ENCODE measurements around the gene BRSK2.

BRSK2 gene

GRCh38 chr11:1418192-1418795 is 28.6 kb downstream of the BRSK2 start (continued):
- TF ChIP-seq ZNF280D (tag by site-specific recombination; IDR thresholded peaks at IDR 0.05) (peak; percentile 97), ZNF629 (tag by site-specific recombination; IDR thresholded peaks at IDR 0.05) (0 out of 2 replicates have a peak, but pooled peaks have one; percentile 33), SETDB1 (IDR thresholded peaks at IDR 0.05; ENCODE audit: insufficient read length, low read length) (peak; percentile 99)

GRCh38 chr11:1419811-1420210 is 30.1 kb downstream of the BRSK2 start:
- ChIA-PET CTCF (interaction anchor here (0.6 kb wide), 1 partner anchor 74 kb away, joined by 3 read pairs; no protein-coding TSS in a partner anchor), POLR2A (interaction anchor here (0.7 kb wide), 1 partner anchor 183 kb away, joined by 15 read pairs; no protein-coding TSS in a partner anchor)
- Histone ChIP-seq H3K27ac (ENCODE audit: extremely low read depth, low read depth, low read length) (no peak overlapping the region), H3K4me3 (ENCODE audit: low read depth, low read length) (no peak overlapping the region), H3K4me1 (ENCODE audit: control insufficient read depth, insufficient read depth, low read length) (no peaks in the 10 kb centered on the region), H3K9me3 (ENCODE audit: control insufficient read depth, insufficient read depth, low read depth, low read length) (no peaks in the 10 kb centered on the region), H3K36me3 (ENCODE audit: control insufficient read depth in 2 of 2, insufficient read depth in 1 of 2, low read length in 2 of 2) (peaks cover 0 to under 1% of the 10 kb centered on the region in 2 experiments; a peak in 1 of 3 replicates)
- TF ChIP-seq ZSCAN4 (tag by site-specific recombination; IDR thresholded peaks at IDR 0.05): no peak
- no peak for TF ChIP-seq IKZF3 (tag by site-specific recombination; IDR thresholded peaks at IDR 0.05)
- no peak for TF ChIP-seq MYNN (tag by site-specific recombination; IDR thresholded peaks at IDR 0.05; ENCODE audit: borderline replicate concordance)
- TF ChIP-seq GFI1B (tag by site-specific recombination; IDR thresholded peaks at IDR 0.05): no peak
- TF ChIP-seq ZNF600 (tag by site-specific recombination; IDR thresholded peaks at IDR 0.05): no peak
- TF ChIP-seq ZNF121 (tag by site-specific recombination; IDR thresholded peaks at IDR 0.05): no peak
- no peak for TF ChIP-seq ZNF658 (tag by site-specific recombination; IDR thresholded peaks at IDR 0.05)
- no peak for TF ChIP-seq PRDM10 (tag by site-specific recombination; IDR thresholded peaks at IDR 0.05)
- TF ChIP-seq ZNF473 (tag by site-specific recombination; IDR thresholded peaks at IDR 0.05): no peak
- TF ChIP-seq ZNF501 (tag by site-specific recombination; IDR thresholded peaks at IDR 0.05): no peak
- TF ChIP-seq ZNF830 (tag by site-specific recombination; IDR thresholded peaks at IDR 0.05; ENCODE audit: low read depth): no peak
- no peak for TF ChIP-seq ZNF664 (tag by site-specific recombination; IDR thresholded peaks at IDR 0.05)
- TF ChIP-seq ZNF19 (tag by site-specific recombination; IDR thresholded peaks at IDR 0.05; ENCODE audit: low read depth): no peak
- TF ChIP-seq, protein P1, sequence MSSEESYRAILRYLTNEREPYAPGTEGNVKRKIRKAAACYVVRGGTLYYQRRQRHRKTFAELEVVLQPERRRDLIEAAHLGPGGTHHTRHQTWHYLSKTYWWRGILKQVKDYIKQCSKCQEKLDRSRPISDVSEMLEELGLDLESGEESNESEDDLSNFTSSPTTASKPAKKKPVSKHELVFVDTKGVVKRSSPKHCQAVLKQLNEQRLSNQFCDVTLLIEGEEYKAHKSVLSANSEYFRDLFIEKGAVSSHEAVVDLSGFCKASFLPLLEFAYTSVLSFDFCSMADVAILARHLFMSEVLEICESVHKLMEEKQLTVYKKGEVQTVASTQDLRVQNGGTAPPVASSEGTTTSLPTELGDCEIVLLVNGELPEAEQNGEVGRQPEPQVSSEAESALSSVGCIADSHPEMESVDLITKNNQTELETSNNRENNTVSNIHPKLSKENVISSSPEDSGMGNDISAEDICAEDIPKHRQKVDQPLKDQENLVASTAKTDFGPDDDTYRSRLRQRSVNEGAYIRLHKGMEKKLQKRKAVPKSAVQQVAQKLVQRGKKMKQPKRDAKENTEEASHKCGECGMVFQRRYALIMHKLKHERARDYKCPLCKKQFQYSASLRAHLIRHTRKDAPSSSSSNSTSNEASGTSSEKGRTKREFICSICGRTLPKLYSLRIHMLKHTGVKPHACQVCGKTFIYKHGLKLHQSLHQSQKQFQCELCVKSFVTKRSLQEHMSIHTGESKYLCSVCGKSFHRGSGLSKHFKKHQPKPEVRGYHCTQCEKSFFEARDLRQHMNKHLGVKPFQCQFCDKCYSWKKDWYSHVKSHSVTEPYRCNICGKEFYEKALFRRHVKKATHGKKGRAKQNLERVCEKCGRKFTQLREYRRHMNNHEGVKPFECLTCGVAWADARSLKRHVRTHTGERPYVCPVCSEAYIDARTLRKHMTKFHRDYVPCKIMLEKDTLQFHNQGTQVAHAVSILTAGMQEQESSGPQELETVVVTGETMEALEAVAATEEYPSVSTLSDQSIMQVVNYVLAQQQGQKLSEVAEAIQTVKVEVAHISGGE (tag by site-specific recombination; conservative IDR thresholded peaks at IDR 0.05; ENCODE audit: low read depth): no peak
- TF ChIP-seq ZNF155 (tag by site-specific recombination; IDR thresholded peaks at IDR 0.05): no peak

Measured in HEK293 (cell line).